Neural progenitor cell (in vitro differentiated cells): Measurements from ENCODE around the gene BCAS1. TPM values are rescaled to one million over a fixed set of nuclear protein-coding genes. Genes with fewer than 3 reads are reported as not detected.

Experiments used
- DNase-seq: peaks from one replicate; pipeline ENCODE4 v3.0.0-alpha.2; 2016; ENCODE audit warnings: low spot score
- H2AFZ ChIP-seq: fragments of 200-600 bp; sonication (generic); replicated peaks from 2 replicates; pipeline ENCODE4 v1.6.1; 2016; ENCODE audit warnings: antibody characterized with exemption
- H3F3A ChIP-seq: fragments of 200-600 bp; sonication (generic); 2 replicates; pipeline ENCODE4 v1.6.1; 2016; ENCODE audit warnings: antibody characterized with exemption, low read depth
- H3K27ac ChIP-seq: fragments of 200-600 bp; sonication (generic); 2 replicates; pipeline ENCODE4 v1.5.1; 2016; ENCODE audit warnings: mild to moderate bottlenecking
- H3K27me3 ChIP-seq: fragments of 200-600 bp; sonication (generic); 2 replicates; pipeline ENCODE4 v1.6.1; 2016; ENCODE audit warnings: mild to moderate bottlenecking, moderate library complexity
- H3K36me3 ChIP-seq: fragments of 200-600 bp; sonication (generic); 2 replicates; pipeline ENCODE4 v1.5.1; 2016
- H3K4me1 ChIP-seq: fragments of 200-600 bp; sonication (generic); 2 replicates; pipeline ENCODE4 v1.6.1; 2016; ENCODE audit warnings: mixed run types
- H3K4me2 ChIP-seq: fragments of 200-600 bp; sonication (generic); 2 replicates; pipeline ENCODE4 v1.6.1; 2016
- H3K4me3 ChIP-seq: fragments of 200-600 bp; sonication (generic); 2 replicates; pipeline ENCODE4 v1.5.1; 2016
- H3K79me2 ChIP-seq: fragments of 200-600 bp; sonication (generic); 2 replicates; pipeline ENCODE4 v1.6.1; 2016; ENCODE audit warnings: low read depth
- H3K9ac ChIP-seq: fragments of 200-600 bp; sonication (generic); 2 replicates; pipeline ENCODE4 v1.6.1; 2016
- H3K9me3 ChIP-seq: fragments of 200-600 bp; sonication (generic); 2 replicates; pipeline ENCODE4 v1.5.1; 2016; ENCODE audit warnings: low read depth
- H4K20me1 ChIP-seq: fragments of 200-600 bp; sonication (generic); 2 replicates; pipeline ENCODE4 v1.6.1; 2016; ENCODE audit warnings: low read depth
- H3K27ac Mint-ChIP-seq: 3 replicates; pipeline ENCODE4 v1.8.0; 2021; ENCODE audit warnings: mixed read lengths
- H3K27me3 Mint-ChIP-seq: 2 replicates; pipeline ENCODE4 v1.8.0; 2022; ENCODE audit warnings: low read depth, mild to moderate bottlenecking, inconsistent platforms, moderate library complexity, mixed read lengths; ENCODE audit not compliant: insufficient read depth
- H3K36me3 Mint-ChIP-seq: 3 replicates; pipeline ENCODE4 v1.8.0; 2021; ENCODE audit warnings: mixed read lengths
- H3K4me1 Mint-ChIP-seq: 3 replicates; pipeline ENCODE4 v1.8.0; 2021; ENCODE audit warnings: mixed read lengths
- H3K4me3 Mint-ChIP-seq: 3 replicates; pipeline ENCODE4 v1.8.0; 2021; ENCODE audit warnings: mild to moderate bottlenecking, moderate library complexity, mixed read lengths
- H3K9me3 Mint-ChIP-seq: 3 replicates; pipeline ENCODE4 v1.8.0; 2020; ENCODE audit warnings: mixed read lengths
- CTCF ChIP-seq: fragments of 200-600 bp; sonication (generic); IDR thresholded peaks from 2 replicates; pipeline ENCODE4 v1.5.1; 2017; ENCODE audit warnings: antibody characterized with exemption, mild to moderate bottlenecking
- EZH2 ChIP-seq: fragments of 200-600 bp; sonication (generic); IDR thresholded peaks from 2 replicates; pipeline ENCODE4 v1.6.1; 2017; ENCODE audit warnings: antibody characterized with exemption, mild to moderate bottlenecking, moderate library complexity
- EZH2phosphoT487 ChIP-seq: fragments of 200-600 bp; sonication (generic); IDR thresholded peaks from 2 replicates; pipeline ENCODE4 v1.6.1; 2017; ENCODE audit warnings: antibody characterized with exemption
- total RNA-seq: library from RNA; depleted of rRNA; stranded (reverse); fragments of >200 nt; gene quantifications from 2 replicates; pipeline ENCODE4 v1.2.3, GENCODE V29; 2015; ENCODE audit warnings: low replicate concordance

Gene BCAS1
- total RNA-seq, 1 donor from 2014 or later = not detected

- Mint-ChIP-seq H3K4me3 (no peak overlapping the region), H3K27ac (no peak overlapping the region), H3K9me3 (peaks cover 2% of the 10 kb centered on the region), H3K36me3 (no peaks in the 10 kb centered on the region), H3K27me3 (peaks cover 2% of the 10 kb centered on the region), H3K4me1 (peaks cover 21% of the 10 kb centered on the region)
- TF ChIP-seq EZH2phosphoT487 = no peak
- no peak for TF ChIP-seq EZH2
- TF ChIP-seq CTCF = no peak
- H3K36me3 ChIP-seq = no peaks in the 10 kb centered on the region
- no peak overlapping the region for H2AFZ ChIP-seq
- H4K20me1 ChIP-seq = no peaks in the 10 kb centered on the region
- H3K4me3 ChIP-seq = no peak overlapping the region
- no peak overlapping the region for H3K4me2 ChIP-seq
- no peak for DNase-seq
- H3K9me3 ChIP-seq = no peaks in the 10 kb centered on the region
- H3K79me2 ChIP-seq = no peaks in the 10 kb centered on the region
- no peak overlapping the region for H3K9ac ChIP-seq
- no peaks in the 10 kb centered on the region for H3K27me3 ChIP-seq
- no peaks in the 10 kb centered on the region for H3F3A ChIP-seq
- H3K4me1 ChIP-seq = peaks cover 5% of the 10 kb centered on the region
- H3K27ac ChIP-seq = no peak overlapping the region
Observed at GRCh38 chr20:54020868-54021267, 49.5 kb downstream of the BCAS1 start.

DNA sequence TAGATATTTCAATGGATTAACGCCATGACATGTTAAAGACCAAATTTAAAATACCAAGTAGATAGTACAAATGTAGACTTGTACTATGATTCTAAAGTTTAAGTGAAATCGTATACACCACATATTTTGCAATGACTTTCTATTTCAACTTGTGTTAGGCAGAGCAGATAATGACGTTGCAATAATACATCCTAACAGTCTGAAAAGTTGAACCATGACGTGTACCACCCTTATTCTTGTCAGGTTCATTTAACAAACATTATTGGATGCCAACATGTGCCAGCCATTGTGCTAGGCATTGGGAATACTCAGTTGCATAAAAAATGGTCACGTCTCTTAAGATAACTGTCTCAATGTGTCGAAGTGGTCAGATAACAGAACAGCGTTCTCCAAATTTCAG lies 50.0 kb downstream of the BCAS1 start:
- no peak for DNase-seq
- TF ChIP-seq CTCF = no peak
- TF ChIP-seq EZH2 = no peak
- TF ChIP-seq EZH2phosphoT487 = no peak
- peaks cover 21% of the 10 kb centered on the region for H3K4me1 Mint-ChIP-seq
- H2AFZ ChIP-seq = no peak overlapping the region
- H3K4me2 ChIP-seq = no peak overlapping the region
- H3K27ac ChIP-seq = no peak overlapping the region
- H3K27me3 ChIP-seq = no peaks in the 10 kb centered on the region
- H3K4me3 ChIP-seq = no peak overlapping the region
- H3K36me3 ChIP-seq = no peaks in the 10 kb centered on the region
- H3K9ac ChIP-seq = no peak overlapping the region
- H3K27me3 Mint-ChIP-seq = peaks cover 2% of the 10 kb centered on the region
- H3K36me3 Mint-ChIP-seq = no peaks in the 10 kb centered on the region
- H4K20me1 ChIP-seq = no peaks in the 10 kb centered on the region
- H3K9me3 Mint-ChIP-seq = peaks cover 2% of the 10 kb centered on the region
- H3K4me3 Mint-ChIP-seq = no peak overlapping the region
- H3F3A ChIP-seq = no peaks in the 10 kb centered on the region
- peaks cover 1% of the 10 kb centered on the region for H3K4me1 ChIP-seq
- no peaks in the 10 kb centered on the region for H3K79me2 ChIP-seq
- no peaks in the 10 kb centered on the region for H3K9me3 ChIP-seq
- H3K27ac Mint-ChIP-seq = no peak overlapping the region

DNA sequence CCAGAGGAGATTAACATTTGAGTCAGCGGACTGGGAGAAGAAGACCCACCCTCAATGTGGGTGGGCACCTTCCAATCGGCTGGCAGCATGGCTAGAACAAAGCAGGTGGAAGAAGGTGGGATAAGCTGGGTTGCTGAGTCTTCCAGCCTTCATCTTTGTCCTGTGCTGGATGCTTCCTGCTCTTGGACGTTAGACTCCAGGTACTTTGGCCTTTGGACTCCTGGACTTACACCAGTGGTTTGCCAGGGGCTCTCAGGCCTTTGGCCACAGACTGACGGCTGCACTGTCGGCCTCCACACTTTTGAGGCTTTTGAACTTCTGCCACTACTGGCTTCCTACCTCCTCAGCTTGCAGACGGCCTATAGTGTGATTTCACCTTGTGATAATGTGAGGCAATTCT lies 50.8 kb downstream of the BCAS1 start:
- Histone ChIP-seq H3K27me3 (no peaks in the 10 kb centered on the region), H3K4me2 (no peak overlapping the region), H3K4me3 (no peak overlapping the region), H3K36me3 (no peaks in the 10 kb centered on the region), H3K27ac (no peak overlapping the region), H3K4me1 (peaks cover 2% of the 10 kb centered on the region), H3F3A (no peaks in the 10 kb centered on the region), H3K9ac (no peak overlapping the region), H3K9me3 (no peaks in the 10 kb centered on the region), H4K20me1 (no peaks in the 10 kb centered on the region), H3K79me2 (no peaks in the 10 kb centered on the region), H2AFZ (no peak overlapping the region)
- Mint-ChIP-seq H3K27me3 (peaks cover 2% of the 10 kb centered on the region), H3K9me3 (peaks cover 2% of the 10 kb centered on the region), H3K27ac (no peak overlapping the region), H3K4me3 (no peak overlapping the region), H3K36me3 (no peaks in the 10 kb centered on the region), H3K4me1 (peaks cover 20% of the 10 kb centered on the region)
- no peak for DNase-seq
- TF ChIP-seq EZH2phosphoT487 (no peak), EZH2 (no peak), CTCF (no peak)

GRCh38 chr20:54019127-54019526 lies 51.3 kb downstream of the BCAS1 start:
- no peak overlapping the region for H3K9ac ChIP-seq
- no peak overlapping the region for H3K4me3 ChIP-seq
- no peaks in the 10 kb centered on the region for H3F3A ChIP-seq
- Mint-ChIP-seq H3K36me3 (no peaks in the 10 kb centered on the region), H3K27ac (no peak overlapping the region), H3K4me1 (peaks cover 21% of the 10 kb centered on the region), H3K9me3 (peaks cover 2% of the 10 kb centered on the region), H3K4me3 (no peak overlapping the region), H3K27me3 (peaks cover 2% of the 10 kb centered on the region)
- no peaks in the 10 kb centered on the region for H3K79me2 ChIP-seq
- H3K4me2 ChIP-seq = no peak overlapping the region
- H3K9me3 ChIP-seq = no peaks in the 10 kb centered on the region
- no peak overlapping the region for H3K27ac ChIP-seq
- H4K20me1 ChIP-seq = no peaks in the 10 kb centered on the region
- H3K27me3 ChIP-seq = no peaks in the 10 kb centered on the region
- TF ChIP-seq EZH2phosphoT487 (no peak), EZH2 (no peak), CTCF (no peak)
- peaks cover 7% of the 10 kb centered on the region for H3K4me1 ChIP-seq
- H3K36me3 ChIP-seq = no peaks in the 10 kb centered on the region
- no peak for DNase-seq
- no peak overlapping the region for H2AFZ ChIP-seq
